HG03025 (cell line): ENCODE data around the gene IL10RA.
"Not testable (repeated sequence)": the region's sequence is repeated elsewhere in the genome, so short reads cannot be mapped to it uniquely, and the experiment has no call there.

Source experiments
- ATAC-seq: cut with Tn5 transposase; IDR thresholded peaks from one replicate; pipeline ENCODE4 v1.9.1; 2021; ENCODE audit warnings: mild to moderate bottlenecking, moderate library complexity; ENCODE audit not compliant: unreplicated experiment, low FRiP score

The IL10RA gene

DNA sequence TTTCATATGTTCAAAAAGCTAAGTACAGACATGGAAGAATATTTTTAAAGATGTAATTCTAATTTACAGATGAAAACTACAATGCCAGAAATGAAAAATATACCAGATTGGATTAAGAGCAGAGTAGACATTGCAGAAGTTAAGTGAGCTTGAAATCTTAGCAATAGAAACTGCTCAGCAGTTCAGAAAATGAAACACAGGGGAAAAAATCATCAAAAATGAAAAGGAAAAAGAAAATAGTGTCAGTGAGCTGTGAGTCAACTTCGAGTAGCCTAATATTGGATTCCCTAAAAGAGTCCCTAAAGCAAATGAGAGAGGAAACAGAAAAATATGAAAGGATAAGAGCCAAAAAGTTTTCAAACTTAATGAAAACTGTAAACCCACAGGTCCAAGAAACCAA, 25.8 kb upstream of the IL10RA start:
- no peak for ATAC-seq

- no peak for ATAC-seq
Measured at GRCh38 chr11:117961896-117962295, 24.3 kb upstream of the IL10RA start.

GRCh38 chr11:117962826-117963225, 23.4 kb upstream of the IL10RA start:
- ATAC-seq = no peak

GRCh38 chr11:117966908-117967307, 19.3 kb upstream of the IL10RA start:
- no peak for ATAC-seq

DNA sequence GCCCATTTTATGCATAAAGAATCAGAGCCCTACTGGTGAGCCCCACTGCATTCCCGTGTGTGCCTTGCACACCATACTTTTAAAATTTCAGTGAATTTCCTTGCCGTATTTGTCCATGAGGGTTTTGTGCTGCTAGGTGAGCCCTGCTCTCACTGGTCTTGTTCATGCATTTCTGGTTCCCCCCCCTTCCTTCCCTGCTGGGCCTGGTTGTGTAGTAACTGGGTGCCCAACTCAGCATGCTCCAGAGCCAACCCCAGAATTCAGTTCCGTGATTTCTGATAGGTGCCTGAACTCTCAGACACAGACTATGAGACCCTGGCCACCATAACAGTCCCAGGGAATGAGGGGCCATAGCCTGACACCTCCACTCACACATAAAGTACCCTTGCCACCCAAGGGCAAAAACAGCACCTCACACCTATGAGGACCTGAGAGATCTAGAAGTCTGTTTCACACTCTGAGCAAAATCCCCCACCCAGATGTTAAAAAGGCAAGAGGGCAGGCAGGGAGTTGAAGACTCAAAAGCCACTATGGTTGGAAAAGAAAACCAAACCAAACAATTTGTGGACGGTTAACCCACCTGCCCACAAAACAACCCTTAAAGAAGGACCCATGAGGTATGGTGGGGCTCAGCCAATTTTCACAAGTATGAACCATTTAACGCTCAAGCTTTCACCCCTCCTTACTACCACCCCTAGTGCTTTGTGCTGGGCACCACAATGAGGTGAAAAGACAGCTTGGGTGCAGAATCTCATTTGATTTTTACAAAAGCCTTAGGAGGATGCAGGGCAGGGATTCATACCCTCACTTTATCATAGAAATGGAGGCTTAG, 16.8 kb upstream of the IL10RA start:
- ATAC-seq = no peak

DNA sequence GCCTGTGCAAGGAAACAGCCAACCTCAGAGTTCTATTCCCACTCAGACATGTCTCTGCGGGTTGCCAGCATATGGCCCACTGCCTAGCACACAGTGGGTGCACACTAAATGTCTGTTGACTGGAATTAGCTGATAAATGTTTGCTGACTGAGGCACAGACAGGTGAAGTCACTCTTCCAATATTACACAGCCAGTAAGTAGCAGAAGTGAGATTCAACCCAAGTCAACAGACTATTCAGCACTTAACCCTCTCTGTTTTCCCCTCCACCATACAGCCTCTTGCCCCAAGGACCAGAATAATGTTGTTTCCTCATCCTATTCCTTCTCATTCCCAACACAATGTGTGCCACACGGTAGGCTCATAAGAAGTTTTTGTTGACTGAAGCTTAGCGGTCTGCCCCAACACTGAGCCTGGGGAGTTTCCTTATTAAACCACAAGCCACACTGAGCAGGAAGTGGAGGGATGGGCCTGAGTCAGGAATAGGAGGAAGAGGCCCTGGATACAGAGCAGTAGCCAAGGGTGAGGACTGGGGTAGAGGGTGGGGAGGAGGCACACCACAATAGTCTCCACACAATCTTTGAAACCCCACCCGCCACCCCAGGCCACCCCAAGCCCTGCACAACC, 15.7 kb upstream of the IL10RA start:
- ATAC-seq = no peak

DNA sequence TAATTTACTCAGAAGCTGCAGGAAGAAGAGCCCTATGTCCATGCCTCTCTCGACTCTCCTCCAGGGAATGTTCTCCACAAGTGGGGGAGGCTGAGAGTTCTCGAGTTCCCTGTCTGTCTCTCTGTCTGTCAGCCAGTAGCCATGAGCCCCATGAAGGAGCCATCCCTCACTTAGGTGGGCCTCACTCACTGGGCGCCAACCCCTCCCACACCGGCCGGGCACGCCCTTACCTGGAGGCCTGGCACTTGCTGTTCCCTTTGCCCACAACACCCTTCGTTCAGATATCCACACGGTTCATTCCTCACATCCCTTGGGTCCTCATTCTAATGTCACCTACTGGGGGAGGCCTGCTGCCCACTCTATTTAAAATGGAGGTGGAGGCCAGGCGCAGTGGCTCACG, 14.2 kb upstream of the IL10RA start:
- ATAC-seq = no peak

GRCh38 chr11:117972629-117973502, 13.3 kb upstream of the IL10RA start:
- no peak for ATAC-seq

- no peak for ATAC-seq
Measured at GRCh38 chr11:117973503-117973860, 12.7 kb upstream of the IL10RA start.

- no peak for ATAC-seq
Measured at GRCh38 chr11:117976445-117976844, 9.7 kb upstream of the IL10RA start.

DNA sequence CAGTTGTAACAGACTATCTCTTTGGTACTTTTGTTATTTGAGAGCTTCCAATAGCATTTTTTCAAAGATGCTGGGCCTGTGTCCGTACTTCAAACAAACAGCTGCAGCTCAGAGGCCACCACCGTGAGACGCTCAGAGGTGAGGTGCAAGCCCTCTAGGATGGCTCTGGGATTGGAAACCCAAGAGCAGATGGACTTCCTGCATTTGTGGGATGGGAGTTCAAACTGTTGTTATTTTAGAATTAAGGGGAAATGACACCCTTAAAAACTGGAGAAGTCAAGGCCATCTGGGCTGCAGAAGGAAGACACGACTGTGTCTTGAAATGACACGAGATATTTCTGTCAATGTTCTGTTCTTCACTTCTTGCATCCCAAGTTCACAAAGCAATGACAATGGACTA, 9.2 kb upstream of the IL10RA start:
- ATAC-seq = no peak

GRCh38 chr11:117977612-117978264, 8.5 kb upstream of the IL10RA start:
- ATAC-seq = not testable (repeated sequence)

DNA sequence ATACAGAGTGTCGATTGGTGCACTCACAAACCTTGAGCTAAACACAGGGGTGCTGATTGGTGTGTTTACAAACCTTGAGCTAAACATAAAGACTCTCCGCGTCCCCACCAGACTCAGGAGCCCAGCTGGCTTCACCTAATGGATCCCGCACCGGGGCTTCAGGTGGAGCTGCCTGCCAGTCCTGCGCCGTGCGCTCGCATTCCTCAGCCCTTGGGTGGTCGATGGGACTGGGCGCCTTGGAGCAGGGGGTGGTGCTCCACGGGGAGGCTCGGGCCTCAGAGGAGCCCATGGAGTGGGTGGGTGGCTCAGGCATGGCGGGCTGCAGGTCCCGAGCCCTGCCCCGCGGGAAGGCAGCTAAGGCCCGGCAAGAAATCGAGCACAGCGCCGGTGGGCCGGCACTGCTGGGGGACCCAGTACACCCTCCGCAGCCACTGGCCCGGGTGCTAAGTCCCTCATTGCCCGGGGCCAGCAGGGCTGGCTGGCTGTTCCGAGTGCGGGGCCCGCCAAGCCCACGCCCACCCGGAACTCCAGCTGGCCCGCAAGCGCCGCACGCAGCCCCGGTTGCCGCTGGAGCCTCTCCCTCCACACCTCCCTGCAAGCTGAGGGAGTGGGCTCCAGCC, 7.8 kb upstream of the IL10RA start:
- not testable (repeated sequence) for ATAC-seq

GRCh38 chr11:117978991-117979390, 7.2 kb upstream of the IL10RA start:
- ATAC-seq = no peak

DNA sequence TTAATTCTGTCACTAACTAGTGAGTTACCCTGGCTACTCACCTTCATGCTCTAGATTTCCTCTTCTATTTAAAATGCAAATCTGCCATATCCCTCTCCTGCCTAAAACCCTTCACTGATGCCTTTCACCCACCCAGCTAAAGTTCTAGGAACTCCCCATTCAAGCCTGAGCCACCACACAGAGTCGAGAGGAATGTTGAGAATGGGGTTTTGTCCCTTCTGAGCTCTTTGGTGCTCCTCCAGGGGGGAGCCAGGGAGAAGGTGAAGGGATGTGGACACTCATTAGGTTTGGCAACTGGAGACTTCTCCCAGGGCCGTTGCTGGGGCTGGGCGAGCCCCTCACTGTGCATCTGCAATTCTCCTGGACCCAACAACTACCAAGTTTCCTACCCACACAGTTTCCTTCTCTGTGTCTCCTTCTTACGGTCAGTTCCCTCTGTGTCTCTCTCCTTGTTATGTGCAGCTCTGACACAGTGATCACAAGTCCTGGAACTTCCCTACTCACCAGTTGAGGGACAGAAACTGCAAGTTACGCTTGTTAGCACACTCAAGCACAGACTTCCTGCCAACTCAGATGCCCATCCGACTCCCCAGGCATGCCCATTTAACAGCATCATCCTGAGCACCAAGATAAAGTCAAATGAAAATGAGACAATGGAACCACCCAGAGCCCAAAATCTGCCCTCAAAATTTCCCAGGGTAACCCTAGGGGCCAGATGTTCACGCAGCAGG, 6.5 kb upstream of the IL10RA start:
- ATAC-seq = no peak

- ATAC-seq = no peak
Measured at GRCh38 chr11:117980280-117980679, 5.9 kb upstream of the IL10RA start.

DNA sequence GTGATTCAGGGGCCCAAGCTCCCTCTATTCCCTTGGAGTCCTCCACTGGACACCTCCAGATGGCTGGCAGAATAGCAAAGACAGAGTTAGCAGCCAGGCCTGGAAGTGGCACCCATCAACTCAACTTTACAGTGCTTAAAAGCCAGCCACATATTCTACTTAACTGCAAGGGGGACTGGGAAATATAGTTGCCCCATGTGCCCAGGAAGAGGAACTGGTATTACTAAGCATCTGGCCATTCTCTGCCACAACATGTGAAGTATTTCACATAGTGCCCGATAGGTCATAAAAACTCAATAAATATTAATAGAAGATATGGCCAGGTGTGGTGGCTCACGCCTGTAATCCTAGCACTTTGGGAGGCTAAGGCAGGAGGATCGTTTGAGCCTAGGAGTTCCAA, 5.5 kb upstream of the IL10RA start:
- ATAC-seq = no peak

GRCh38 chr11:117983163-117983475, 3.1 kb upstream of the IL10RA start:
- ATAC-seq = no peak

- ATAC-seq = no peak
Measured at GRCh38 chr11:117984476-117984875, 1.7 kb upstream of the IL10RA start.
